Colonic mucosa (tissue), 4 donors: ENCODE measurements around the gene KRT6B. TPM values are rescaled to one million over a fixed set of nuclear protein-coding genes. Genes with fewer than 3 reads are reported as not detected.

Experiments used
- DNase-seq: peaks from one replicate; pipeline ENCODE4 v3.0.0-alpha.2; 2020
- H3K27ac ChIP-seq: fragments of 200-600 bp; one replicate; pipeline ENCODE4 v1.8.0; 2021
- H3K27me3 ChIP-seq: fragments of 200-600 bp; one replicate; pipeline ENCODE4 v1.8.0; 2021
- H3K36me3 ChIP-seq: fragments of 200-600 bp; one replicate; pipeline ENCODE4 v1.8.0; 2021
- H3K4me1 ChIP-seq: fragments of 200-600 bp; one replicate; pipeline ENCODE4 v1.8.0; 2021; ENCODE audit warnings: mild to moderate bottlenecking
- H3K4me3 ChIP-seq: fragments of 200-600 bp; one replicate; pipeline ENCODE4 v1.8.0; 2021
- H3K9ac ChIP-seq, 2 donors: one replicate each; pipeline ENCODE4 v1.7.0; 2013; ENCODE audit warnings: control low read depth in 2 of 2, low read depth in 2 of 2, low read length in 2 of 2
- H3K9me3 ChIP-seq: fragments of 200-600 bp; one replicate; pipeline ENCODE4 v1.8.0; 2021
- CTCF ChIP-seq: fragments of 200-600 bp; IDR thresholded peaks from one replicate; pipeline ENCODE4 v1.8.0; 2022; ENCODE audit warnings: antibody characterized with exemption, mild to moderate bottlenecking
- intact Hi-C: fragments of 100-400 bp; cut with DNase I; formaldehyde crosslinking; loops from one replicate; pipeline ENCODE4 v1.14.1; 2022
- total RNA-seq, 2 donors: library from RNA; stranded (reverse); fragmentation: NEBNext Ultra II Directional in 1 of 2; extraction: Animal tissue kit (Norgen Biotek cat#: 25700) in 1 of 2; gene quantifications; one replicate each; pipeline ENCODE4 v1.2.1, GENCODE V29; 2021
- donor health status: healthy.
- donor health status: DM: no; HTN: no; CAD: no.
- donor health status: DM: no; HTN: no; CAD: no.

The KRT6B gene
- total RNA-seq, 2 donors from 2014 or later: 0.13 to 1.4 TPM

GRCh38 chr12:52416795-52417194 lies 35.2 kb downstream of the KRT6B start:
- no peak overlapping the region for H3K9ac ChIP-seq

GRCh38 chr12:52415870-52416750 lies 35.8 kb downstream of the KRT6B start:
- Histone ChIP-seq H3K4me3 (no peak overlapping the region), H3K36me3 (no peaks in the 10 kb centered on the region), H3K4me1 (no peaks in the 10 kb centered on the region), H3K27me3 (no peaks in the 10 kb centered on the region), H3K9ac (no peak overlapping the region), H3K27ac (no peak overlapping the region), H3K9me3 (no peaks in the 10 kb centered on the region)
- intact Hi-C loops: no loop called here
- peak; percentile 45 for DNase-seq
- TF ChIP-seq CTCF: no peak

More at GRCh38 chr12:52416795-52417194, 35.2 kb downstream of the KRT6B start:
- no peak overlapping the region for H3K27ac ChIP-seq
- no peak for DNase-seq
- no peak overlapping the region for H3K4me3 ChIP-seq
- intact Hi-C loops: no loop called here
- no peak for TF ChIP-seq CTCF
- no peaks in the 10 kb centered on the region for H3K4me1 ChIP-seq
- no peaks in the 10 kb centered on the region for H3K27me3 ChIP-seq
- no peaks in the 10 kb centered on the region for H3K9me3 ChIP-seq
- H3K36me3 ChIP-seq: no peaks in the 10 kb centered on the region

- H3K27ac ChIP-seq: no peak overlapping the region
- H3K4me3 ChIP-seq: no peak overlapping the region
- H3K9ac ChIP-seq: no peak overlapping the region
- no peaks in the 10 kb centered on the region for H3K4me1 ChIP-seq
- no peaks in the 10 kb centered on the region for H3K9me3 ChIP-seq
- DNase-seq: no peak
- no peaks in the 10 kb centered on the region for H3K27me3 ChIP-seq
- no peaks in the 10 kb centered on the region for H3K36me3 ChIP-seq
- intact Hi-C loops: no loop called here
- TF ChIP-seq CTCF: no peak
These were observed 37.0 kb downstream of the KRT6B start for GRCh38 chr12:52414936-52415335.

GRCh38 chr12:52413782-52414345 lies 38.1 kb downstream of the KRT6B start:
- no peaks in the 10 kb centered on the region for H3K4me1 ChIP-seq
- no peak for DNase-seq
- no peaks in the 10 kb centered on the region for H3K27me3 ChIP-seq
- intact Hi-C loops: no loop called here
- no peak overlapping the region for H3K27ac ChIP-seq
- no peak overlapping the region for H3K9ac ChIP-seq
- no peak overlapping the region for H3K4me3 ChIP-seq
- no peaks in the 10 kb centered on the region for H3K9me3 ChIP-seq
- no peak for TF ChIP-seq CTCF
- H3K36me3 ChIP-seq: no peaks in the 10 kb centered on the region

- H3K27me3 ChIP-seq: no peaks in the 10 kb centered on the region
- intact Hi-C loops: no loop called here
- H3K4me3 ChIP-seq: no peak overlapping the region
- H3K9ac ChIP-seq: no peak overlapping the region
- H3K36me3 ChIP-seq: no peaks in the 10 kb centered on the region
- TF ChIP-seq CTCF: no peak
- no peaks in the 10 kb centered on the region for H3K4me1 ChIP-seq
- H3K9me3 ChIP-seq: no peaks in the 10 kb centered on the region
- no peak overlapping the region for H3K27ac ChIP-seq
- DNase-seq: no peak
These were observed 38.7 kb downstream of the KRT6B start for GRCh38 chr12:52413202-52413601.
